Left ventricle myocardium inferior (tissue), 1 donor: ENCODE results near the gene CD58. TPM values are rescaled to one million over a fixed set of nuclear protein-coding genes. Genes with fewer than 3 reads are reported as not detected.

Experiments used
- DNase-seq: peaks from one replicate; pipeline ENCODE4 v3.0.0-alpha.2; 2020
- H3K27ac ChIP-seq: fragments of 200-600 bp; replicated peaks from 2 replicates; pipeline ENCODE4 v1.8.0; 2021
- H3K27me3 ChIP-seq: fragments of 200-600 bp; 2 replicates; pipeline ENCODE4 v1.8.0; 2021; ENCODE audit warnings: low read depth
- H3K36me3 ChIP-seq: fragments of 200-600 bp; 2 replicates; pipeline ENCODE4 v1.8.0; 2021
- H3K4me1 ChIP-seq: fragments of 200-600 bp; 2 replicates; pipeline ENCODE4 v1.8.0; 2021
- H3K4me3 ChIP-seq: fragments of 200-600 bp; 2 replicates; pipeline ENCODE4 v1.8.0; 2021; ENCODE audit warnings: mild to moderate bottlenecking, moderate library complexity
- H3K9me3 ChIP-seq: fragments of 200-600 bp; replicated peaks from 2 replicates; pipeline ENCODE4 v1.8.0; 2021
- intact Hi-C: fragments of 100-400 bp; cut with micrococcal nuclease; formaldehyde crosslinking; loops from one replicate; pipeline ENCODE4 v1.11.0; 2022
- total RNA-seq: library from RNA; stranded (reverse); fragmentation: NEBNext Ultra II Directional; extraction: Animal tissue kit (Norgen Biotek cat#: 25700); gene quantifications from one replicate; pipeline ENCODE4 v1.2.1, GENCODE V29; 2021
- TF ChIP-seq, protein P1 (sequence below): fragments of 200-600 bp; IDR thresholded peaks from 2 replicates; pipeline ENCODE4 v1.8.0; 2021; ENCODE audit warnings: antibody characterized with exemption, mild to moderate bottlenecking, borderline replicate concordance
- donor health status: DM: no; HTN: yes; CAD: no; lungs with severe emphysema.

The CD58 gene
- total RNA-seq, 1 donor from 2014 or later = 32.2 TPM

DNA sequence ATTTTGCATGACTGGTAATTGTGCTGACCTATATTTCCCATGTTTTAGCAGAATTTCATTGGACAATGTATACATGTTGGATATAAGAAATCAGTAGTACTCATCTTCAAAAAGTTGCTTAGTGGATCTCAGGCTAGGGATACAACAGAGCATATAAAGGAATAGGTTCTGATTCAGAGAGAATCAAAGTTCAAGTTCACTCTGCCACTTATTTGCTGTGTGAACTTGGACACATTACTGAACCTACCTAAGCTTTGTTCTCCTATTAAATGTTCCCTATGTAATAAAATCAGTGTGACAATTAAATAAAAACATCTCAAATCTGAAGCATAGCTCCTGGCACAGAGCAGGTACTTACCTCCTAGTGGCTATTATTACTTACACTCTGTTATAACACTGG, 9.3 kb downstream of the CD58 start:
- intact Hi-C loops = no loop called here
- Histone ChIP-seq H3K4me1 (peaks cover 57% of the 10 kb centered on the region), H3K27me3 (no peaks in the 10 kb centered on the region), H3K9me3 (peaks cover 17% of the 10 kb centered on the region), H3K36me3 (peaks cover 16% of the 10 kb centered on the region), H3K27ac (no peak overlapping the region), H3K4me3 (no peak overlapping the region)
- no peak for DNase-seq
- TF ChIP-seq, protein P1, sequence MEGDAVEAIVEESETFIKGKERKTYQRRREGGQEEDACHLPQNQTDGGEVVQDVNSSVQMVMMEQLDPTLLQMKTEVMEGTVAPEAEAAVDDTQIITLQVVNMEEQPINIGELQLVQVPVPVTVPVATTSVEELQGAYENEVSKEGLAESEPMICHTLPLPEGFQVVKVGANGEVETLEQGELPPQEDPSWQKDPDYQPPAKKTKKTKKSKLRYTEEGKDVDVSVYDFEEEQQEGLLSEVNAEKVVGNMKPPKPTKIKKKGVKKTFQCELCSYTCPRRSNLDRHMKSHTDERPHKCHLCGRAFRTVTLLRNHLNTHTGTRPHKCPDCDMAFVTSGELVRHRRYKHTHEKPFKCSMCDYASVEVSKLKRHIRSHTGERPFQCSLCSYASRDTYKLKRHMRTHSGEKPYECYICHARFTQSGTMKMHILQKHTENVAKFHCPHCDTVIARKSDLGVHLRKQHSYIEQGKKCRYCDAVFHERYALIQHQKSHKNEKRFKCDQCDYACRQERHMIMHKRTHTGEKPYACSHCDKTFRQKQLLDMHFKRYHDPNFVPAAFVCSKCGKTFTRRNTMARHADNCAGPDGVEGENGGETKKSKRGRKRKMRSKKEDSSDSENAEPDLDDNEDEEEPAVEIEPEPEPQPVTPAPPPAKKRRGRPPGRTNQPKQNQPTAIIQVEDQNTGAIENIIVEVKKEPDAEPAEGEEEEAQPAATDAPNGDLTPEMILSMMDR = no peak

DNA sequence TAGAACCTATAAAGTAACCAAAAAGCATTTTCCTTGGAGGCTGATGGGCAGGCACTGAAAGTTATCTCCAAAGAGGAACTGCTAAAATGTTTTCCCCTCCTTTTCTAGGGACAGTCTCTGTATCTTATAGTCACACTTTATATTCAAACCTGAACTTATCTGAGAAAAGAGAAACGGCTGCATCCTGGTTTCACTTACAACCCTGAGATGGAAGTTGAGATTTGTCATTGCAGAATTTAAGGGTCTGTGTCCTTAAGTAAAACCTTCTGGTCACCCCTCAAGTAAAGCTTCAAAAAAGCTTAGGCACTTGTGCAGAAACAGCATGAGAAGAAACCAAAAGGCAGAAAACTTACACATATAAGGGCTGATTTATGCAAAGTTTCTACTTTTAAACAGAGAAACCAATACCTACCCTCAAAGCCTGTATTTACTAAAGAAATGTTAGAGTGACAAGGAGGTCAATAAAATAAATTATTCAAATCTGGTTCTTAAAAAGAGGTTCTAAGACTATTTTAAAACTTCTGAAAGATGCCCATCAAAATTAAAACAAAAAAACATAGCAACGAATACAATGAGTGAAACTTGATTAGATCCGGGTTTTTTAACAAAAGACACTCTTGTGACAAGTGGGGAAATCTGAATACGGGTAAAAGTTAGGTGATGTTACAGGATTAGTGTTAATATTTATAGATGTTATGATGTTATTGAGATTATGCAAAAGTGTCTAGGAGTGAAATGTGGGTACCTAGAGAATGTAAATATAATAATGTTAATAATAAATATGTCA, 9.9 kb downstream of the CD58 start:
- Histone ChIP-seq H3K27me3 (no peaks in the 10 kb centered on the region), H3K4me3 (no peak overlapping the region), H3K4me1 (peaks cover 58% of the 10 kb centered on the region), H3K27ac (no peak overlapping the region), H3K36me3 (peaks cover 16% of the 10 kb centered on the region), H3K9me3 (peaks cover 17% of the 10 kb centered on the region)
- DNase-seq = no peak
- TF ChIP-seq, protein P1 = no peak
- intact Hi-C loops = no loop called here

DNA sequence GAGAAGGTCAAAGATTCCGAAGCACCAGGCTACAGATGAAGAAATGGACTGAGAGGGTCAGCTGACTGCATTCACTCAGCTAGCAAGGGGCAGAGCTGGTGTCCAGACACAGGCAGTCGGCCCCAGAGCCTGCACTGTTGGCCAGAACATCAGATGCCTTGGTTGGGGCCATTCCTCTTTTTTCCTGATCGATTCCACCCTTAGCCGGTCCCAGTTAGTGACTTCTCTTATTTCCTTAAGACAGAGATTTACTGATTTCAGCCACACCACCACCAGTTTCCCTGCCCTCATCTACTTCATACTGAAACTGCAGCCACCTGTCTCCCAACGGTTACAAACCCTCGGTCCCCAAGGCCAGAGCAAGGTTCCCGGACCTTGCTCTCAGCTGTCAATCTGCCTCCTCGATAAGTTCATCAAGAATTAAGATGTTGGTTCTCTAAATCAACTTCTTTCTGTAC, 11.5 kb downstream of the CD58 start:
- peaks cover 16% of the 10 kb centered on the region for H3K36me3 ChIP-seq
- H3K9me3 ChIP-seq = peaks cover 17% of the 10 kb centered on the region
- peaks cover 65% of the 10 kb centered on the region for H3K4me1 ChIP-seq
- no peak overlapping the region for H3K4me3 ChIP-seq
- no peak overlapping the region for H3K27ac ChIP-seq
- intact Hi-C loops = no loop called here
- no peaks in the 10 kb centered on the region for H3K27me3 ChIP-seq
- no peak for DNase-seq
- TF ChIP-seq, protein P1 = no peak

DNA sequence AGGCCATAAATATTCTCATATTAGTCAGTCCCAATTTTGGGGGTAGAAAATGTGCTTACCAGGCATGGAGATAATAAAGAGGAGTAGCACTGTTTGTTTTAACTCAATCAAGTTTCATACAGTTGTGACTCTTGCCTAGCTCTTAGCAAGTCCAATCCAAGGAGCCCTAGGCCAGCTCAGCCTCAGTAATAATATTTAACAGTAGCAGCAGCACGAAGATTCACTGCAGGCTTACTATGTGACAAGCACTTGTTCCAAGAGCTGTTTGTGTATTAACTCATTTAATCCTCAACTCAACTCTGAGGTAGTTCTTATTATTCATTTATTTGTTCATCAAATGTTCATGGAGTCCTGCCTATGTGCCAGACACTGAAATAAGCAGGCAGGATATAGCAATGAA, 12.3 kb downstream of the CD58 start:
- Histone ChIP-seq H3K27me3 (no peaks in the 10 kb centered on the region), H3K9me3 (peaks cover 12% of the 10 kb centered on the region), H3K27ac (no peak overlapping the region), H3K36me3 (peaks cover 11% of the 10 kb centered on the region), H3K4me3 (no peak overlapping the region), H3K4me1 (peaks cover 71% of the 10 kb centered on the region)
- TF ChIP-seq, protein P1 = no peak
- no peak for DNase-seq
- intact Hi-C loops = no loop called here

DNA sequence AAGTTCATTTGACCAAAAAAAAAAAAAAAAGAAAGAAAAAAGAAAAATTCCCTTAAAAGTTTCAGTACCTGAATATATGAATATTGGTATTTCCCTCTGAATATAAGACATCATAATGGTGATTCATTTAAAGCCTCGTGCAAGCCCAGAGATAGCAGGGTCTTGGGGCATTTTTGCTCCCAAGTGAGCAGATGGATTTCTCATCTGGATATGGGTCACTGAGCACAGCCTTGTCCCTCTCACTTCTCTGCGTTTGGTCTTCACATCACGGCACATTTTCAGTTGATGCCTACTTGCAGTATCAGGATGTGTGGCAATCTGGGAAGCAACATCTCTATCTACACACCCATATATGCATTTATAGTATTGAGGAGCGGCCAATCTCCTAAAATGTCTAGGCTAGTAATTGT, 12.7 kb downstream of the CD58 start:
- no peak overlapping the region for H3K4me3 ChIP-seq
- H3K4me1 ChIP-seq = peaks cover 76% of the 10 kb centered on the region
- intact Hi-C loops = no loop called here
- TF ChIP-seq, protein P1 = no peak
- H3K27me3 ChIP-seq = no peaks in the 10 kb centered on the region
- peaks cover 8% of the 10 kb centered on the region for H3K9me3 ChIP-seq
- peaks cover 6% of the 10 kb centered on the region for H3K36me3 ChIP-seq
- no peak overlapping the region for H3K27ac ChIP-seq
- no peak for DNase-seq
